Muscle of back (tissue), 11 donors: Measurements from ENCODE around the gene DNAH3. TPM values are rescaled to one million over a fixed set of nuclear protein-coding genes. Genes with fewer than 3 reads are reported as not detected.
"Not testable (repeated sequence)": the region's sequence is repeated elsewhere in the genome, so short reads cannot be mapped to it uniquely, and the experiment has no call there.

ENCODE experiments used
- DNase-seq, 3 donors: peaks; one replicate each; pipeline versions ENCODE4 v3.0.0 to v3.0.0-alpha.2; 2013
- polyA plus RNA-seq, 10 donors: library from polyadenylated mRNA; unstranded; fragments of 120-200 nt; gene quantifications; one replicate each; pipeline ENCODE4 v1.2.1, GENCODE V29; 2013; ENCODE audit not compliant: insufficient read length in 10 of 10

Gene DNAH3
- polyA plus RNA-seq, 10 donors = 0.03 to 0.54 (median 0.25) TPM

- no peak for DNase-seq
Observed at GRCh38 chr16:21072976-21073375, 77.7 kb downstream of the DNAH3 start.

GRCh38 chr16:21071741-21072140, 78.9 kb downstream of the DNAH3 start:
- DNase-seq = no peak

GRCh38 chr16:21070564-21070963, 80.1 kb downstream of the DNAH3 start:
- DNase-seq = no peak

- no peak for DNase-seq
Observed at GRCh38 chr16:21069986-21070385, 80.7 kb downstream of the DNAH3 start.

- DNase-seq = no peak
Observed at GRCh38 chr16:21064203-21064602, 86.4 kb downstream of the DNAH3 start.

GRCh38 chr16:21063314-21063713, 87.3 kb downstream of the DNAH3 start:
- not testable (repeated sequence) for DNase-seq

GRCh38 chr16:21060027-21060510, 90.6 kb downstream of the DNAH3 start:
- DNase-seq = no peak

- no peak for DNase-seq
Observed at GRCh38 chr16:21057875-21058274, 92.8 kb downstream of the DNAH3 start.

- no peak for DNase-seq
Observed at GRCh38 chr16:21056396-21056795, 94.2 kb downstream of the DNAH3 start.

GRCh38 chr16:21055738-21056137, 94.9 kb downstream of the DNAH3 start:
- DNase-seq = not testable (repeated sequence)

GRCh38 chr16:21053590-21053989, 97.1 kb downstream of the DNAH3 start:
- no peak for DNase-seq

- not testable (repeated sequence) for DNase-seq
Observed at GRCh38 chr16:21048091-21048912, 102.3 kb downstream of the DNAH3 start.

- DNase-seq = no peak
Observed at GRCh38 chr16:21038197-21038596, 112.4 kb downstream of the DNAH3 start.

- DNase-seq = no peak
Observed at GRCh38 chr16:21037736-21038135, 112.9 kb downstream of the DNAH3 start.

- no peak for DNase-seq
Observed at GRCh38 chr16:21037168-21037567, 113.5 kb downstream of the DNAH3 start.

- DNase-seq = no peak
Observed at GRCh38 chr16:21036471-21036870, 114.2 kb downstream of the DNAH3 start.

GRCh38 chr16:21033704-21034103, 116.9 kb downstream of the DNAH3 start:
- peak; percentile 3 to 22 (median 11) for DNase-seq

- DNase-seq = no peak
Observed at GRCh38 chr16:21033264-21033663, 117.4 kb downstream of the DNAH3 start.

GRCh38 chr16:21028728-21029127, 121.9 kb downstream of the DNAH3 start:
- no peak for DNase-seq

- DNase-seq = no peak
Observed at GRCh38 chr16:21026846-21027245, 123.8 kb downstream of the DNAH3 start.

- DNase-seq = no peak
Observed at GRCh38 chr16:21023509-21024202, 127.0 kb downstream of the DNAH3 start.

- no peak for DNase-seq
Observed at GRCh38 chr16:21021316-21021715, 129.3 kb downstream of the DNAH3 start.

GRCh38 chr16:21009815-21010214, 140.8 kb downstream of the DNAH3 start:
- no peak for DNase-seq
